GM12891 (cell line): ENCODE measurements around the gene CH25H.
"Not testable (repeated sequence)": the region's sequence is repeated elsewhere in the genome, so short reads cannot be mapped to it uniquely, and the experiment has no call there.

ENCODE experiments used
- DNase-seq: peaks from one replicate; pipeline ENCODE4 v3.0.0; 2011; ENCODE audit warnings: low spot score; ENCODE audit not compliant: insufficient read length
- FAIRE-seq: peaks from 2 replicates; lab custom pipeline; 2011; peaks lifted over from hg19 to GRCh38; lab: Jason Lieb, UNC
- PAX5 ChIP-seq: IDR thresholded peaks from 2 replicates; pipeline ENCODE4 v1.6.1; 2011; ENCODE audit warnings: low read length, moderate library complexity, mild to moderate bottlenecking; ENCODE audit not compliant: insufficient read depth, severe bottlenecking
- POLR2A ChIP-seq: IDR thresholded peaks from 2 replicates; pipeline ENCODE4 v1.6.1; 2011; ENCODE audit warnings: low read depth, low read length, control low read depth
- POLR2AphosphoS5 ChIP-seq: IDR thresholded peaks from 2 replicates; pipeline ENCODE4 v1.6.1; 2011; ENCODE audit warnings: low read depth, low read length, control low read depth
- POU2F2 ChIP-seq: IDR thresholded peaks from 2 replicates; pipeline ENCODE4 v1.6.1; 2011; ENCODE audit warnings: low read depth, mild to moderate bottlenecking, control low read depth, low read length, moderate library complexity
- SPI1 ChIP-seq: IDR thresholded peaks from 2 replicates; pipeline ENCODE4 v1.6.1; 2011; ENCODE audit warnings: low read depth, low read length, control low read depth
- TAF1 ChIP-seq: IDR thresholded peaks from 2 replicates; pipeline ENCODE4 v1.6.1; 2011; ENCODE audit warnings: low read depth, low read length, control low read depth

Gene CH25H

DNA sequence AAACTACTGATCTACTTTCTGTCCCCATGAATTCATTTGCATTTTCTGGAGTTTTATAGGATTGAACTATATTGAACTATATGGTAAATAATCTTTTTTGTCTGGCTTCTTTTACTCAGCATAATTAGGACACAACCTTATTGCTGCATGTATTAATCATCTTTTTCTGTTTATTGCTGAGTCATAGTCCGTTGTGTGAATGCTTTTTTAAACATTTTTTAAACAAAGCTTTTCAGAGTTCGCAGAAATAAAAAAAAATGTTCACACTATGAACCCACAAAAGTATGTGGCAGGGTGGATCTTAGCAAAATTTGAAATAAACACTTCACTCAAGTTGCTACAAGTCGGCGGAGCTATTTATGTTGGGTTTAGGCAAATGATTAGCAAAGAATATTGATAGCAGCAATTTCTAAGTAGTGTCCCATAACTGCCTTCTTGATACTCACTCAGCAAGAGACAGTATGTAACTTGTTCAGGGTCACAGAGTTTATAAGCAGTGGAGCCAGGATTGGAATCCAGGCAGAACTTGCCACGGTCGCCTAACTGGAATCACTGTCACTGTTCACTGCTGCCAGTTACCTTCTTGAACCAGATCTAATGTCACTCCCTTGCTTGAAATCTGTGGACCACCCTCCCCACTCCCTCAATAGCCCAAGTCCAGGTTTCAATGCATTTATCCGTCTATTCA is 5.6 kb downstream of the CH25H start:
- no peak for TF ChIP-seq TAF1
- DNase-seq = no peak
- no peak for FAIRE-seq

DNA sequence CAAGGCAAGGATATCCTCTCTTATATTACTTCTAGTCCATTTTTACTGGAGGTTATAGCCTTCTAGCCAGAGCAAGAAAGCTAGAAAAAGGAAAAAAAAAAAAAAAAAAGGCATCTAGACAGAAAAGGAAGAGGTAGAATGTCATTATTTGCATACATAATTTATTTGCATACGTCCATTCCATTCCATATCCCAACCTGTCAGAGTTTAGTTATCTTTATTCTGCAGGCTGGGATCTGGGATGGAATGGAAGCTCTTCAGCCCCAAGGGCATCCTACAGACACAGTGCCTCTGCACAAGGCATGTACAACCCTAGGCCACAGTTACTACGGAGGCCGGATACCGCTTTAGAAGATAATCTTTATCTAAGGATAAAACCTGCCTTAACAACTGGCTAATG is 9.6 kb downstream of the CH25H start:
- TF ChIP-seq PAX5 (no peak), POLR2A (no peak), POLR2AphosphoS5 (no peak), TAF1 (no peak), POU2F2 (no peak), SPI1 (no peak)
- FAIRE-seq = no peak

DNA sequence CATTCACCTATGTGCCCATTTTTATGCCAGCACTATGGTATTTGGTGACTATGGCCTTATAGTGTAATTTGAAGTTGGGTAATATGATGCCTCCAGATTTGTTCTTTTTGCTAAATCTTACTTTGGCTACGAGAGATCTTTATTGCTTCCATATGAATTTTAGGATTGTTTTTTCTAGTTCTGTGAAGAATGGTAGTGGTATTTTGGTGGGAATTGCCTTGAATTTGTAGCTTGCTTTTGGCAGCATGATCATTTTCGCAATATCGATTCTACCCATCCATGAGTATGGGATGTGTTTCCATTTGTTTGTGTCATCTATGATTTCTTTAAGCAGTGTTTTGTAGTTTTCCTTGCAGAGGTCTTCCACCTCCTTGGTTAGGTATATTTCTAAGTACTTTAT is 15.8 kb downstream of the CH25H start:
- FAIRE-seq, DNase-seq: not testable (repeated sequence)

More for the DNA sequence above, 9.6 kb downstream of the CH25H start:
- DNase-seq = no peak

DNA sequence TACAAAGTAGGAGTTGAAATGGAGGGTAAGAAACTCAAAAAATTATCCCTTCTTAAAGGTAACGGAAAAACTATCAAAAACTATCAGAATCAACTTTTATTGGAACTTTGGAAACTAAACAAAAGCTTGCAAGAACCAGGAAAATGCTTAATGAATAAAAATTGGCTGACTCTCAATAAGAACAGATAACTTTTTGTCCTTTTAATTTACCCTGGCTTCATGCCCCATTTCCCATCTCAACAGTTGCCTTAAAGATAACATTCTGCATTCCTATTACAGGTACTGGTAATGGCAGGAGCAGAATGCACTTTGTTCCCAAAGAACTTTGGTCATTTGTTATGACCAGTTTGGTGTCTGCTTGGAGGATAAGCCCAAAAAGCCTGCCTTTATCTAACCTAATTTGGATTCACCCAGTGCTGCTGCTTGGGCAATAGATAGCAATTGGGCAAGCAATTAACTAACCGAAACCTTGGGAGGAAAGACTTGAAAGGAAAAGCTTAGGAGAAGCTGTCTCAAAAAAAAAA is 17.8 kb downstream of the CH25H start:
- FAIRE-seq = no peak
- no peak for TF ChIP-seq SPI1
- no peak for TF ChIP-seq POLR2AphosphoS5
- no peak for TF ChIP-seq PAX5
- DNase-seq = no peak

DNA sequence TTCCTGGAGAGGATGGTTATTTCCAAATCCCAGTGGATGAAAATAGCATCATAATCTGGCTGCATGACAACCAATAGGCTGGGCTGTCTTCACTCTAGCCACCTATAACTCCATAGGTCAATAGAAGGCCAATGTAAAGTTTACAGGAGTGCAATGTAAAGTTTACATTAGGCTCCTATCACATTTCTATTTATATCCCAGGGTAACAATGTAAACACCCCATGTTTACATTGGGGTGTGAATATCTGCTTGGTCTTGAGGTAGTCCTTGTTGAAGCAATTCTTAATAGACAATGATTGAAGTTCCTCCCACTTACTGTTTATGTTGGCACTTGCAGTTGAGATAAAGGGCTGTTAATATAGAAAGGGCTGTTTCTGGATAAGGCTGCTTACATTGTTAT is 21.5 kb downstream of the CH25H start:
- DNase-seq = no peak
- no peak for FAIRE-seq
- TF ChIP-seq POLR2A (no peak), SPI1 (no peak)

DNA sequence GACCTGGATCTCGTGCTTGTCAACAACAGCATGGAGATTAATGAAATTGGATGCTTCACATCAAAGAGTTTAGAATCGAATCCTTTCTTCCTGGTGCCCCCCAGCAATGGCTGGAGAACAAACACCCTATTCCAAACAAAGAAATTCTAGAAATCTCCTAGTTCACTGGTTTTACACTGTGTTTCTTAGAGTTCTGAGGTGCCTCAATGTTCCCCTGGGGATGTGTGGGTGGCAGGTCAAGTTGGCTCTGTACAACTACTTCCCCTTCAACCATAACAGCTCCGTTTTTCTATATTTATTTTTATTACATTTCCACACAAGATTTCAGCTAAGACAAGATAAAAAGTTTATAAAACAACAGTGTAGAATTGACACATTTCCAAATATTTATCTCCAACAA is 22.5 kb downstream of the CH25H start:
- DNase-seq (no peak), FAIRE-seq (no peak)
- TF ChIP-seq POLR2A = no peak
- no peak for TF ChIP-seq POU2F2
- TF ChIP-seq TAF1 = no peak
- no peak for TF ChIP-seq SPI1
- TF ChIP-seq PAX5 = no peak
- TF ChIP-seq POLR2AphosphoS5 = no peak

DNA sequence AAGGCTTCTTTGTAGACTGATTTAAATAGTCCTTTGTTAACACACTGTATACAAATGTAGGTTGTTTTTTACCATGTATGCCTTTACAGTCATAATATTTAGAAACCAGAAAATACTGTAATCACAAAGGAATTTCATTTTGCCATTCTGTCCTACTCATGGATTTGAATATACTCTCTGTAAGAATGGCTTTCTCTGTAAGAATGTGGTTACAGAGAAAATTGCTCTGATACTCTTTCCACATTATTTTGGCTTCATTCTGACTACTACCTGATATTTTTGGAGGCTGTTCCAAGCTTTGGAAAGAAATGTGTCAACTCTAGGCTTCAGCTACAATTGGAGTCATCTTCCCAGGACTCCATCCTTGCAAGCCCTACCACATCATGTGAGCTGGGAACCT is 23.5 kb downstream of the CH25H start:
- no peak for FAIRE-seq

DNA sequence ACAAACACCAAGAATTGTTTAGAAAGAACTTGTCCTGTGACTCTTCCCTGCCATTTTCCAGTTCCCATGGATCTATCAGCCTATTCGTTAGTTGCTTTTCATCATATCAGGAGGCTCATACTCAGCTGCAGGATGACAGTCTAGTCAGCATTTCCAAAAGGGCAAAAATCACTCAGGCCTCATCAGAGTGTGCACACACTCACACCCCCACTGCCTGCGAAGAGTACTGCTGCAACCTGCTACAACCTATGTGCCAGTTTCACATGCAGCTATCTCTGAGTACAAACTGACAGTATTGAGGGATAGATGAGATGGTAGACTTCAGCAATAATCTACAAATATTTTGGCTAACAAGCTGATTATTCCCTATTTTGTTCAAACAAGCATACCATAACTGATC is 24.2 kb downstream of the CH25H start:
- no peak for DNase-seq
- FAIRE-seq = peak; percentile 83
- TF ChIP-seq TAF1 (no peak), POLR2A (no peak), SPI1 (no peak), POU2F2 (no peak), PAX5 (no peak), POLR2AphosphoS5 (no peak)

More for the DNA sequence above, 23.5 kb downstream of the CH25H start:
- TF ChIP-seq POU2F2 (no peak), SPI1 (no peak), POLR2A (no peak), PAX5 (no peak), POLR2AphosphoS5 (no peak), TAF1 (no peak)
- no peak for DNase-seq

DNA sequence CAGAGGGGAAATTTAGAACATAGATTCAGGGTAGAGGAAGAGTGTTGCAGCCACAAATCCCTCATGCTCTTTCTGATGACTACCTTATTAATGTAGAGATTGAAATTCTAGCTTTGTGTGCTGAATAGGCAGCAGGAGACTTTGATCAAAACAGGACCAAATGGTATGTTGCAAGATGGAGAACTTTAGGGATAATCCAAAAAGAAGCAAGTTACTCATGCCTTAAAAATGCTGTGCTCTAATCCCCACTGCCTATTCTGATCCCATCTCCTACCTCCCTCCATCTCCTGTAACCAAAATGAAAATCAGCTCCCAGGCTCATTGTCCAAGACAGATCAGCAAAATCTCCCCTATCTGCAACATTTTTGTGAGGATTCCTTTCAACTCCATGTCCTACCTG is 31.3 kb downstream of the CH25H start:
- DNase-seq (no peak), FAIRE-seq (no peak)
- TF ChIP-seq SPI1 (no peak), POLR2A (no peak), POU2F2 (no peak), TAF1 (no peak), POLR2AphosphoS5 (no peak), PAX5 (no peak)

DNA sequence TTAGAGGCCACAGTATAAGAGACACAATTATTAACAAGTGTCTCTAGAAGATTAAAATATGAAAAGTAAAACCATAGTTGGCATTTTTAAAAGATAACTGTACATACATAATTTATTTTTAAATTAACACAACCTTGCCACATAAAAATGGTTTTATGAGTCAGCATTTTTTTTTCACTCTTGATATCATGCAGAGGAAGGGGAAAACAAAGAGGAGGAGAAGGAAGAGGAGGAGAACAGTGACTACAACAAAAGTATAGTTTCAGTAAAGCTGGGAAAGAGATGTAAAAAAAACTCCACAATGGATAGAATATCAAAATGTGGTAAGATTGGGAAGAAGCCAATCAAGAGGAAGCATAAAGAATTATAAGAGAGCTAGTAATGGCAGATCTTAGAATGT is 34.0 kb downstream of the CH25H start:
- TF ChIP-seq POLR2A (no peak), POU2F2 (no peak), TAF1 (no peak), SPI1 (no peak), PAX5 (no peak), POLR2AphosphoS5 (no peak)
- DNase-seq (no peak), FAIRE-seq (no peak)

DNA sequence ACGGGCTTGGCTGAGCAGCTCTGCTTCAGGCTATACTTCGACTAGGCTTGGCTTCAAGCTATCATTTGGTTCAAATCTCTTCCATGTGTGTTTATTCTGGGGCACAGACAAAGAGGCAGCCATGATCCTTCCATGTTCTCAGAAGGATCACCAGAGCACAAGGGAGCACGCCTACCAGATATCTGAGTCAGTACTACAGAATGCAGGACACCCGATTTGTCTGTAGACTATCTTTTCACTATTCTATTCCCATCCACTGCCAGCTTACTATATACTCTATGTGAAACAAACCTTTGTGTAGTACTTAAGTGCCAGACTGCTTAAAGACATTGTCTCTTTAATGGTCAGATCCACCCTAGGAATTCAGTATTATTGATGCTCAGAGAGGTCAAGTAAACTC is 35.1 kb downstream of the CH25H start:
- DNase-seq = no peak
- peak; percentile 20 for FAIRE-seq
- TF ChIP-seq PAX5 = no peak
- no peak for TF ChIP-seq POU2F2
- TF ChIP-seq TAF1 = no peak
- TF ChIP-seq SPI1 = no peak
- TF ChIP-seq POLR2A = no peak
- TF ChIP-seq POLR2AphosphoS5 = no peak
